HEK293 (cell line): Measurements from ENCODE around the gene PIK3C2A.

Source experiments
- CTCF ChIA-PET: fragments of 350-600 bp; formaldehyde crosslinking; extraction: SDS; loops from one replicate; lab custom pipeline; 2021; ENCODE audit warnings: antibody characterized with exemption; lab: Yijun Ruan, JAX
- POLR2A ChIA-PET: fragments of 300-600 bp; formaldehyde crosslinking; extraction: SDS; loops from one replicate; lab custom pipeline; 2020; ENCODE audit warnings: antibody characterized with exemption, inconsistent platforms; lab: Yijun Ruan, JAX
- H3K27ac ChIP-seq: fragments of 200-500 bp; sonication (Bioruptor generic); 2 replicates; pipeline ENCODE4 v1.5.1; 2014; ENCODE audit warnings: low read depth, low read length, control low read depth, inconsistent platforms; ENCODE audit errors: extremely low read depth
- H3K36me3 ChIP-seq, 2 experiments: fragments of 200-500 bp in 1 of 2; sonication (Bioruptor generic) in 1 of 2; 1 replicate in 1 of 2; 2 replicates in 1 of 2; pipeline ENCODE4 v1.5.1; 2014 to 2017; ENCODE audit warnings: inconsistent platforms in 2 of 2, low read length in 2 of 2; ENCODE audit not compliant: control insufficient read depth in 2 of 2, insufficient read depth in 1 of 2
- H3K4me1 ChIP-seq: fragments of 200-500 bp; sonication (Bioruptor generic); 2 replicates; pipeline ENCODE4 v1.5.1; 2014; ENCODE audit warnings: mild to moderate bottlenecking, low read length, inconsistent platforms; ENCODE audit not compliant: control insufficient read depth, insufficient read depth
- H3K4me3 ChIP-seq: 2 replicates; pipeline ENCODE4 v1.5.1; 2011; ENCODE audit warnings: low read depth, mild to moderate bottlenecking, control low read depth, low read length, moderate library complexity
- H3K9me3 ChIP-seq: fragments of 200-500 bp; sonication (Bioruptor generic); 2 replicates; pipeline ENCODE4 v1.5.1; 2014; ENCODE audit warnings: low read depth, low read length, inconsistent platforms; ENCODE audit not compliant: control insufficient read depth, insufficient read depth
- BCL6B ChIP-seq: fragments of 450-650 bp; formaldehyde crosslinking; IDR thresholded peaks from 2 replicates; pipeline ENCODE4 v1.5.1; 2017; ENCODE audit warnings: missing biosample characterization, missing genetic modification characterization
- GLIS2 ChIP-seq: fragments of 450-650 bp; formaldehyde crosslinking; IDR thresholded peaks from 2 replicates; pipeline ENCODE4 v1.5.1; 2016; ENCODE audit warnings: missing biosample characterization, missing genetic modification characterization
- HOXA7 ChIP-seq: sonication (generic); formaldehyde crosslinking; IDR thresholded peaks from 2 replicates; pipeline ENCODE4 v1.8.1; 2022; ENCODE audit warnings: missing genetic modification reagents, borderline replicate concordance
- IKZF3 ChIP-seq: fragments of 450-650 bp; IDR thresholded peaks from 2 replicates; pipeline ENCODE4 v1.5.0; 2018; ENCODE audit warnings: missing biosample characterization, mild to moderate bottlenecking, missing genetic modification characterization, moderate library complexity
- SCRT1 ChIP-seq: fragments of 450-650 bp; formaldehyde crosslinking; IDR thresholded peaks from 2 replicates; pipeline ENCODE4 v1.5.1; 2016; ENCODE audit warnings: missing biosample characterization, missing genetic modification characterization, borderline replicate concordance
- SCRT2 ChIP-seq: fragments of 450-650 bp; formaldehyde crosslinking; IDR thresholded peaks from 2 replicates; pipeline ENCODE4 v1.5.1; 2016; ENCODE audit warnings: missing biosample characterization, missing genetic modification characterization
- SETDB1 ChIP-seq: IDR thresholded peaks from one replicate; pipeline ENCODE4 v1.6.1; 2017; ENCODE audit warnings: mild to moderate bottlenecking, low read length, moderate library complexity, mixed read lengths; ENCODE audit not compliant: insufficient read length
- SP2 ChIP-seq: fragments of 450-650 bp; formaldehyde crosslinking; IDR thresholded peaks from 2 replicates; pipeline ENCODE4 v1.5.1; 2016; ENCODE audit warnings: missing biosample characterization, missing genetic modification characterization
- YY1 ChIP-seq: fragments of 450-650 bp; formaldehyde crosslinking; IDR thresholded peaks from 2 replicates; pipeline ENCODE4 v1.5.1; 2018; ENCODE audit warnings: missing biosample characterization, missing genetic modification characterization
- YY2 ChIP-seq: fragments of 450-650 bp; formaldehyde crosslinking; IDR thresholded peaks from 2 replicates; pipeline ENCODE4 v1.5.1; 2016; ENCODE audit warnings: missing biosample characterization, missing genetic modification characterization
- ZBTB26 ChIP-seq: fragments of 450-650 bp; formaldehyde crosslinking; optimal IDR thresholded peaks from 2 replicates; pipeline ENCODE3; 2016; ENCODE audit warnings: missing biosample characterization, mild to moderate bottlenecking, missing genetic modification characterization
- ZEB2 ChIP-seq: fragments of 450-650 bp; formaldehyde crosslinking; IDR thresholded peaks from 2 replicates; pipeline ENCODE4 v1.5.1; 2016; ENCODE audit warnings: missing biosample characterization, missing genetic modification characterization
- ZFP69B ChIP-seq: fragments of 450-650 bp; formaldehyde crosslinking; IDR thresholded peaks from 2 replicates; pipeline ENCODE4 v1.5.1; 2016; ENCODE audit warnings: missing biosample characterization, missing genetic modification characterization
- ZNF138 ChIP-seq: fragments of 450-650 bp; formaldehyde crosslinking; IDR thresholded peaks from 2 replicates; pipeline ENCODE4 v1.5.1; 2016; ENCODE audit warnings: missing biosample characterization, missing genetic modification characterization, borderline replicate concordance
- ZNF155 ChIP-seq: fragments of 450-650 bp; formaldehyde crosslinking; IDR thresholded peaks from 2 replicates; pipeline ENCODE4 v1.5.1; 2016; ENCODE audit warnings: missing biosample characterization, missing genetic modification characterization
- ZNF184 ChIP-seq: fragments of 450-650 bp; IDR thresholded peaks from 2 replicates; pipeline ENCODE4 v1.5.1; 2018; ENCODE audit warnings: missing biosample characterization, mild to moderate bottlenecking, missing genetic modification characterization
- ZNF223 ChIP-seq: fragments of 450-650 bp; formaldehyde crosslinking; IDR thresholded peaks from 2 replicates; pipeline ENCODE4 v1.5.1; 2016; ENCODE audit warnings: missing biosample characterization, missing genetic modification characterization
- ZNF23 ChIP-seq: fragments of 450-650 bp; formaldehyde crosslinking; IDR thresholded peaks from 2 replicates; pipeline ENCODE4 v1.5.1; 2016; ENCODE audit warnings: missing biosample characterization, missing genetic modification characterization, borderline replicate concordance
- ZNF239 ChIP-seq: fragments of 450-650 bp; formaldehyde crosslinking; IDR thresholded peaks from 2 replicates; pipeline ENCODE4 v1.5.1; 2016; ENCODE audit warnings: missing biosample characterization, missing genetic modification characterization
- ZNF26 ChIP-seq: fragments of 450-650 bp; formaldehyde crosslinking; IDR thresholded peaks from 2 replicates; pipeline ENCODE4 v1.5.1; 2016; ENCODE audit warnings: missing biosample characterization, missing genetic modification characterization
- ZNF292 ChIP-seq: fragments of 450-650 bp; formaldehyde crosslinking; IDR thresholded peaks from 2 replicates; pipeline ENCODE4 v1.5.1; 2016; ENCODE audit warnings: low read depth, missing biosample characterization, missing genetic modification characterization, borderline replicate concordance
- ZNF302 ChIP-seq: fragments of 450-650 bp; formaldehyde crosslinking; IDR thresholded peaks from 2 replicates; pipeline ENCODE4 v1.5.1; 2016; ENCODE audit warnings: missing biosample characterization, missing genetic modification characterization, low read depth
- ZNF311 ChIP-seq: fragments of 450-650 bp; formaldehyde crosslinking; IDR thresholded peaks from 2 replicates; pipeline ENCODE4 v1.5.1; 2017; ENCODE audit warnings: missing biosample characterization, missing genetic modification characterization, borderline replicate concordance
- ZNF324 ChIP-seq: fragments of 450-650 bp; formaldehyde crosslinking; IDR thresholded peaks from 2 replicates; pipeline ENCODE4 v1.5.1; 2016; ENCODE audit warnings: missing biosample characterization, missing genetic modification characterization
- ZNF37A ChIP-seq: fragments of 450-650 bp; IDR thresholded peaks from 2 replicates; pipeline ENCODE4 v1.5.1; 2018; ENCODE audit warnings: missing biosample characterization, missing genetic modification characterization
- ZNF426 ChIP-seq: fragments of 450-650 bp; formaldehyde crosslinking; IDR thresholded peaks from 2 replicates; pipeline ENCODE4 v1.5.1; 2017; ENCODE audit warnings: missing biosample characterization, missing genetic modification characterization, mild to moderate bottlenecking, inconsistent platforms, moderate library complexity
- ZNF514 ChIP-seq: fragments of 450-650 bp; formaldehyde crosslinking; IDR thresholded peaks from 2 replicates; pipeline ENCODE4 v1.5.1; 2016; ENCODE audit warnings: missing biosample characterization, missing genetic modification characterization
- ZNF580 ChIP-seq: fragments of 450-650 bp; formaldehyde crosslinking; IDR thresholded peaks from 2 replicates; pipeline ENCODE4 v1.5.1; 2016; ENCODE audit warnings: missing biosample characterization, missing genetic modification characterization
- ZNF621 ChIP-seq: fragments of 450-650 bp; formaldehyde crosslinking; IDR thresholded peaks from 2 replicates; pipeline ENCODE4 v1.5.1; 2017; ENCODE audit warnings: missing biosample characterization, missing genetic modification characterization
- ZNF624 ChIP-seq: fragments of 450-650 bp; formaldehyde crosslinking; IDR thresholded peaks from 2 replicates; pipeline ENCODE4 v1.5.1; 2017; ENCODE audit warnings: missing biosample characterization, missing genetic modification characterization
- ZNF658 ChIP-seq: fragments of 450-650 bp; formaldehyde crosslinking; IDR thresholded peaks from 2 replicates; pipeline ENCODE4; 2016; ENCODE audit warnings: missing biosample characterization, missing genetic modification characterization
- ZNF704 ChIP-seq: fragments of 450-650 bp; formaldehyde crosslinking; IDR thresholded peaks from 2 replicates; pipeline ENCODE4 v1.5.1; 2016; ENCODE audit warnings: missing biosample characterization, missing genetic modification characterization
- ZNF76 ChIP-seq: fragments of 450-650 bp; formaldehyde crosslinking; IDR thresholded peaks from 2 replicates; pipeline ENCODE4; 2016; ENCODE audit warnings: low read depth, missing biosample characterization, missing genetic modification characterization, borderline replicate concordance
- ZNF843 ChIP-seq: fragments of 450-650 bp; formaldehyde crosslinking; IDR thresholded peaks from 2 replicates; pipeline ENCODE4 v1.5.1; 2016; ENCODE audit warnings: missing biosample characterization, missing genetic modification characterization

Gene PIK3C2A

GRCh38 chr11:17207317-17208256 is at the start of gene PIK3C2A:
Gene PIK3C2A, minus strand, starts transcription at chr11:17207986. Its CDS starts 38,245 bp downstream, at chr11:17169741.
- CTCF ChIA-PET, result interaction anchor here (0.6 to 0.7 kb wide), 6 partner anchors 25 to 473 kb away, joined by 3 to 4 read pairs (median 3); no protein-coding TSS in a partner anchor
- Histone ChIP-seq H3K9me3 (no peaks in the 10 kb centered on the region), H3K4me1 (peaks cover 4% of the 10 kb centered on the region; the same call in 1 of the 2 replicates), H3K4me3 (peak within 1 kb of the TSS; percentile 92), H3K36me3 (peaks cover 0 to 11% of the 10 kb centered on the region in 2 experiments; a peak in 1 of 3 replicates), H3K27ac (peak within 1 kb of the TSS; percentile 84)
- POLR2A ChIA-PET, result interaction anchor here (0.6 to 2.2 kb wide), 10 partner anchors 8 to 146 kb away, joined by 3 to 23 read pairs (median 5); partner anchors contain the start of genes NCR3LG1, NUCB2 and RPS13
- TF ChIP-seq YY1 (tag by site-specific recombination) (peak; percentile 50; the same call in 1 of the 2 replicates), ZNF184 (tag by site-specific recombination) (no peak), ZNF658 (tag by site-specific recombination) (no peak), ZNF580 (tag by site-specific recombination) (no peak), ZNF239 (tag by site-specific recombination) (no peak), SCRT1 (tag by site-specific recombination) (peak; percentile 85), SETDB1 (no peak), ZNF292 (tag by site-specific recombination) (no peak), ZNF155 (tag by site-specific recombination) (no peak), ZNF37A (tag by site-specific recombination) (no peak), HOXA7 (CRISPR knock-in tag) (no peak), ZNF138 (no peak), ZNF223 (tag by site-specific recombination) (no peak), ZBTB26 (tag by site-specific recombination) (peak; percentile 58), SCRT2 (tag by site-specific recombination) (peak; percentile 96), BCL6B (no peak), ZNF23 (tag by site-specific recombination) (no peak), ZNF302 (tag by site-specific recombination) (no peak), GLIS2 (peak; percentile 73), ZNF621 (tag by site-specific recombination) (no peak), ZNF311 (tag by site-specific recombination) (no peak), ZNF26 (tag by site-specific recombination) (no peak), ZNF426 (tag by site-specific recombination) (no peak), IKZF3 (tag by site-specific recombination) (no peak), ZNF76 (tag by site-specific recombination) (no peak; the same call in 1 of the 2 replicates), YY2 (tag by site-specific recombination) (peak; percentile 40; the same call in 1 of the 2 replicates), ZNF324 (tag by site-specific recombination) (no peak), ZNF704 (tag by site-specific recombination) (no peak), ZFP69B (tag by site-specific recombination) (no peak; the same call in 1 of the 2 replicates), ZNF843 (tag by site-specific recombination) (no peak), ZNF514 (tag by site-specific recombination) (no peak), ZNF624 (no peak), ZEB2 (no peak), SP2 (tag by site-specific recombination) (peak; percentile 84)
